ENCODE measurements around the gene SLC26A1. TPM values are rescaled to one million over a fixed set of nuclear protein-coding genes. Genes with fewer than 3 reads are reported as not detected.
A peak's percentile ranks its signal among the peaks of the same experiment; 100 is the strongest.

Gene SLC26A1
- total RNA-seq, 1 donor from 2014 or later: not detected

GRCh38 chr4:987624-988513 is 5.3 kb downstream of the SLC26A1 start:
- TF ChIP-seq EZH2 (IDR thresholded peaks at IDR 0.05): no peak
- no peak for TF ChIP-seq EZH2phosphoT487 (IDR thresholded peaks at IDR 0.05)
- no peak for TF ChIP-seq CTCF (IDR thresholded peaks at IDR 0.05)
- Histone ChIP-seq H3K27ac (no peak overlapping the region), H3K79me2 (ENCODE audit: low read depth) (no peaks in the 10 kb centered on the region), H3K4me2 (peak overlapping the region; percentile 80), H3K4me1 (peaks cover 14% of the 10 kb centered on the region), H3F3A (ENCODE audit: low read depth) (peaks cover 14% of the 10 kb centered on the region), H3K36me3 (no peaks in the 10 kb centered on the region), H3K4me3 (peak overlapping the region; percentile 53), H4K20me1 (ENCODE audit: low read depth) (no peaks in the 10 kb centered on the region), H2AFZ (replicated peaks) (no peak overlapping the region), H3K27me3 (peaks cover 41% of the 10 kb centered on the region), H3K9me3 (ENCODE audit: low read depth) (no peaks in the 10 kb centered on the region), H3K9ac (no peak overlapping the region)
- peaks cover 14% of the 10 kb centered on the region for H3K4me1 Mint-ChIP-seq
- H3K27me3 Mint-ChIP-seq (ENCODE audit: insufficient read depth, low read depth): peaks cover 14% of the 10 kb centered on the region
- no peak overlapping the region for H3K27ac Mint-ChIP-seq
- H3K4me3 Mint-ChIP-seq: peak overlapping the region; percentile 85
- H3K9me3 Mint-ChIP-seq: no peaks in the 10 kb centered on the region
- no peak for DNase-seq (ENCODE audit: low spot score)
- no peaks in the 10 kb centered on the region for H3K36me3 Mint-ChIP-seq

- Mint-ChIP-seq H3K27ac (peak within 1 kb of the TSS; percentile 96), H3K4me3 (peak within 1 kb of the TSS; percentile 89), H3K9me3 (no peaks in the 10 kb centered on the region), H3K27me3 (ENCODE audit: insufficient read depth, low read depth) (peaks cover 14% of the 10 kb centered on the region), H3K36me3 (no peaks in the 10 kb centered on the region), H3K4me1 (peaks cover 12% of the 10 kb centered on the region)
- Histone ChIP-seq H3K27me3 (peaks cover 41% of the 10 kb centered on the region), H3K4me3 (peak within 1 kb of the TSS; percentile 53), H4K20me1 (ENCODE audit: low read depth) (no peaks in the 10 kb centered on the region), H3K9ac (no peak within 1 kb of the TSS), H3K79me2 (ENCODE audit: low read depth) (no peaks in the 10 kb centered on the region), H3K4me2 (peak within 1 kb of the TSS; percentile 80), H3K4me1 (peaks cover 14% of the 10 kb centered on the region), H3K9me3 (ENCODE audit: low read depth) (no peaks in the 10 kb centered on the region), H2AFZ (replicated peaks) (peak within 1 kb of the TSS; percentile 75), H3K27ac (no peak within 1 kb of the TSS), H3K36me3 (no peaks in the 10 kb centered on the region), H3F3A (ENCODE audit: low read depth) (peaks cover 14% of the 10 kb centered on the region)
- peak; percentile 77 for DNase-seq (ENCODE audit: low spot score)
- TF ChIP-seq EZH2 (IDR thresholded peaks at IDR 0.05): no peak
- peak; percentile 50 for TF ChIP-seq CTCF (IDR thresholded peaks at IDR 0.05)
Measured at GRCh38 chr4:986879-987623, 6.2 kb downstream of the SLC26A1 start, which contains the start of gene IDUA. Gene IDUA (plus strand): TSS chr4:987044. CDS start chr4:987085, 41 bp downstream.

GRCh38 chr4:986428-986878 is 6.8 kb downstream of the SLC26A1 start:
- peaks cover 14% of the 10 kb centered on the region for H3F3A ChIP-seq (ENCODE audit: low read depth)
- H3K79me2 ChIP-seq (ENCODE audit: low read depth): no peaks in the 10 kb centered on the region
- Mint-ChIP-seq H3K9me3 (no peaks in the 10 kb centered on the region), H3K27ac (peak overlapping the region; percentile 96), H3K27me3 (ENCODE audit: insufficient read depth, low read depth) (peaks cover 14% of the 10 kb centered on the region), H3K36me3 (no peaks in the 10 kb centered on the region), H3K4me3 (peak overlapping the region; percentile 89), H3K4me1 (peaks cover 12% of the 10 kb centered on the region)
- no peak overlapping the region for H3K9ac ChIP-seq
- H3K27ac ChIP-seq: no peak overlapping the region
- H3K36me3 ChIP-seq: no peaks in the 10 kb centered on the region
- no peaks in the 10 kb centered on the region for H4K20me1 ChIP-seq (ENCODE audit: low read depth)
- peaks cover 14% of the 10 kb centered on the region for H3K4me1 ChIP-seq
- no peak for TF ChIP-seq EZH2phosphoT487 (IDR thresholded peaks at IDR 0.05)
- TF ChIP-seq CTCF (IDR thresholded peaks at IDR 0.05): no peak
- no peak for TF ChIP-seq EZH2 (IDR thresholded peaks at IDR 0.05)
- peak overlapping the region; percentile 53 for H3K4me3 ChIP-seq
- H2AFZ ChIP-seq (replicated peaks): peak overlapping the region; percentile 75
- peak overlapping the region; percentile 80 for H3K4me2 ChIP-seq
- no peaks in the 10 kb centered on the region for H3K9me3 ChIP-seq (ENCODE audit: low read depth)
- H3K27me3 ChIP-seq: peaks cover 41% of the 10 kb centered on the region
- DNase-seq (ENCODE audit: low spot score): no peak
